Liver (tissue), 9 donors: ENCODE results near the gene SPATA17. TPM values are rescaled to one million over a fixed set of nuclear protein-coding genes. Genes with fewer than 3 reads are reported as not detected.

Experiments used
- DNase-seq: peaks from one replicate; pipeline ENCODE4 v3.0.0-alpha.2; 2017; ENCODE audit warnings: low spot score
- H3K27ac ChIP-seq, 2 donors: one replicate each; pipeline ENCODE4 v1.7.0; 2013; ENCODE audit warnings: inconsistent platforms in 2 of 2, low read length in 2 of 2, control low read depth in 1 of 2, low read depth in 1 of 2, mild to moderate bottlenecking in 1 of 2
- H3K27me3 ChIP-seq, 4 donors: one replicate each; pipeline versions ENCODE4 v1.6.1 to v1.7.0; 2013; ENCODE audit warnings: low read length in 3 of 4, inconsistent platforms in 1 of 4, mild to moderate bottlenecking in 1 of 4, moderate library complexity in 1 of 4; ENCODE audit not compliant: control insufficient read depth in 4 of 4, insufficient read depth in 4 of 4
- H3K36me3 ChIP-seq, 4 donors: one replicate each; pipeline versions ENCODE4 v1.6.1 to v1.7.0; 2013; ENCODE audit warnings: low read length in 3 of 4, mild to moderate bottlenecking in 3 of 4, low read depth in 1 of 4, moderate library complexity in 1 of 4; ENCODE audit not compliant: control insufficient read depth in 4 of 4, insufficient read depth in 3 of 4
- H3K4me1 ChIP-seq, 4 donors: one replicate each; pipeline versions ENCODE4 v1.6.1 to v1.7.0; 2013; ENCODE audit warnings: low read length in 3 of 4, mild to moderate bottlenecking in 3 of 4, moderate library complexity in 1 of 4; ENCODE audit not compliant: control insufficient read depth in 4 of 4, insufficient read depth in 4 of 4
- H3K4me3 ChIP-seq, 3 donors: one replicate each; pipeline versions ENCODE4 v1.6.1 to v1.7.0; 2013; ENCODE audit warnings: low read length in 3 of 3, control low read depth in 1 of 3, low read depth in 1 of 3, mild to moderate bottlenecking in 1 of 3
- H3K9ac ChIP-seq, 2 donors: one replicate each; pipeline ENCODE4 v1.7.0; 2013; ENCODE audit warnings: low read length in 2 of 2, mild to moderate bottlenecking in 2 of 2, moderate library complexity in 2 of 2, control low read depth in 1 of 2, low read depth in 1 of 2
- H3K9me3 ChIP-seq, 4 donors: one replicate each; pipeline versions ENCODE4 v1.6.1 to v1.7.0; 2013; ENCODE audit warnings: low read length in 3 of 4; ENCODE audit not compliant: control insufficient read depth in 4 of 4
- EGR1 ChIP-seq, 2 donors: IDR thresholded peaks; 2 replicates each; pipeline ENCODE4 v1.6.1; 2016 to 2018; ENCODE audit warnings: antibody characterized with exemption in 2 of 2, low read depth in 2 of 2
- FOXA1 ChIP-seq: IDR thresholded peaks from 2 replicates; pipeline ENCODE4 v1.6.1; 2016; ENCODE audit warnings: antibody characterized with exemption
- FOXA2 ChIP-seq: IDR thresholded peaks from 2 replicates; pipeline ENCODE4 v1.6.1; 2016; ENCODE audit warnings: antibody characterized with exemption
- GABPA ChIP-seq, 2 donors: IDR thresholded peaks in 1 of 2; conservative IDR thresholded peaks in 1 of 2; 2 replicates each; pipeline ENCODE4 v1.6.1; 2016; ENCODE audit warnings: antibody characterized with exemption in 2 of 2, mild to moderate bottlenecking in 1 of 2, moderate library complexity in 1 of 2
- HNF4A ChIP-seq, 2 donors: conservative IDR thresholded peaks; 2 replicates each; pipeline ENCODE4 v1.6.1; 2016; ENCODE audit warnings: antibody characterized with exemption in 2 of 2, mild to moderate bottlenecking in 2 of 2
- HNF4G ChIP-seq: IDR thresholded peaks from 2 replicates; pipeline ENCODE4 v1.6.1; 2016; ENCODE audit warnings: antibody characterized with exemption
- JUND ChIP-seq, 2 donors: IDR thresholded peaks; 2 replicates each; pipeline ENCODE4 v1.6.1; 2016; ENCODE audit warnings: antibody characterized with exemption in 2 of 2
- NR2F2 ChIP-seq: IDR thresholded peaks from 2 replicates; pipeline ENCODE4 v1.6.1; 2016; ENCODE audit warnings: antibody characterized with exemption
- RAD21 ChIP-seq, 2 donors: IDR thresholded peaks; 2 replicates each; pipeline ENCODE4 v1.6.1; 2016; ENCODE audit warnings: antibody characterized with exemption in 2 of 2, mild to moderate bottlenecking in 2 of 2
- RXRA ChIP-seq, 2 donors: IDR thresholded peaks; 2 replicates each; pipeline ENCODE4 v1.6.1; 2017 to 2018; ENCODE audit warnings: antibody characterized with exemption in 2 of 2, mild to moderate bottlenecking in 1 of 2
- SP1 ChIP-seq: IDR thresholded peaks from 2 replicates; pipeline ENCODE4 v1.6.1; 2018; ENCODE audit warnings: antibody characterized with exemption, mild to moderate bottlenecking
- TAF1 ChIP-seq: conservative IDR thresholded peaks from 2 replicates; pipeline ENCODE4 v1.6.1; 2016; ENCODE audit warnings: antibody characterized with exemption, mild to moderate bottlenecking
- YY1 ChIP-seq: IDR thresholded peaks from 2 replicates; pipeline ENCODE4 v1.6.1; 2016; ENCODE audit warnings: antibody characterized with exemption, mild to moderate bottlenecking
- WGBS: extraction: QIAGEN DNeasy Blood & Tissue Kit; methylation state at CpG from one replicate; pipeline ENCODE4 v1.1.7; 2013; 5-methylcytosine and 5-hydroxymethylcytosine counted together
- polyA plus RNA-seq, 2 donors: library from polyadenylated mRNA; stranded (reverse) in 1 of 2; unstranded in 1 of 2; fragments of 200-250 nt in 1 of 2; fragments of >200 nt in 1 of 2; fragmentation: Nextera tagmentation in 1 of 2; extraction: Ambion mirVana in 1 of 2; gene quantifications; one replicate each; pipeline versions ENCODE4 v1.2.1 to v1.2.3, GENCODE V29; 2013 to 2015
- total RNA-seq, 2 donors: library from RNA; depleted of rRNA; stranded (reverse); fragments of >200 nt; gene quantifications; one replicate each; pipeline ENCODE4 v1.2.3, GENCODE V29; 2014
- TF ChIP-seq, protein P1 (sequence below): IDR thresholded peaks from 2 replicates; pipeline ENCODE4 v1.6.1; 2016; ENCODE audit warnings: antibody characterized with exemption
- TF ChIP-seq, protein P2 (sequence below): fragments of 150-350 bp; IDR thresholded peaks from 2 replicates; pipeline ENCODE4 v1.5.1; 2017; ENCODE audit warnings: improper control_type of control experiment, low read depth, low read length; ENCODE audit not compliant: missing input control
- TF ChIP-seq, protein P3 (sequence below): IDR thresholded peaks from 2 replicates; pipeline ENCODE4 v1.6.1; 2016; ENCODE audit warnings: antibody characterized with exemption, mild to moderate bottlenecking
- TF ChIP-seq, protein P4 (sequence below): IDR thresholded peaks from 2 replicates; pipeline ENCODE4 v1.6.1; 2016; ENCODE audit warnings: antibody characterized with exemption
- TF ChIP-seq, protein P5 (sequence below): IDR thresholded peaks from 2 replicates; pipeline ENCODE4 v1.6.1; 2016; ENCODE audit warnings: antibody characterized with exemption
- donor health status: healthy.
- donor health status: healthy.
- donor health status: healthy.
- donor health status: healthy.
- donor health status: healthy.

SPATA17 gene
- total and polyA plus RNA-seq, 4 donors, result 0.08 TPM; not detected in 2

DNA sequence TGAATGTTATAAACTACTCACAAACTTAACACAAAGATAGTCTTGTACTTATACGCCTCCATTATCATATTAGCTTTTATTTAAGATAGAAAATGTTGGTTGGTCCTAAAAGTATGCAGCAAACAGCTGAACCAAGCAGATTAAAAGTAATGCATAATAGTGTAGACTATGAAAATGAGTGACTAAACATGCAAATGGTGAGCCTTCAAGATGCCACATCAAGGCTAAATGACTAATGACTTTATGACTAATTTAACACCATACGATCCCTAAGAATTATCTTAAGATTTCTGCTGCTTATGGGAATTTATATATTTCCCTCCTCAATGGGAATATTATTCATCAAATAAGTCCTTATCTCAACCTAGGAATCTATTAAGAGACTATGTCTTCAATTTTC, 4.8 kb upstream of the SPATA17 start:
- Histone ChIP-seq H3K4me1 (peaks cover 2 to 16% (median 13%) of the 10 kb centered on the region in 4 donors), H3K36me3 (no peaks in the 10 kb centered on the region), H3K9me3 (no peaks in the 10 kb centered on the region), H3K27ac (no peak overlapping the region), H3K9ac (no peak overlapping the region), H3K27me3 (no peaks in the 10 kb centered on the region), H3K4me3 (no peak overlapping the region)
- 94% methylated on average over 2 of the region's 2 CpGs for WGBS
- no peak for DNase-seq
- TF ChIP-seq FOXA2 (no peak), JUND (IDR thresholded peaks at IDR 0.05) (no peak), TAF1 (no peak), SP1 (no peak)
- TF ChIP-seq, protein P1, sequence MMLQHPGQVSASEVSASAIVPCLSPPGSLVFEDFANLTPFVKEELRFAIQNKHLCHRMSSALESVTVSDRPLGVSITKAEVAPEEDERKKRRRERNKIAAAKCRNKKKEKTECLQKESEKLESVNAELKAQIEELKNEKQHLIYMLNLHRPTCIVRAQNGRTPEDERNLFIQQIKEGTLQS, result no peak

DNA sequence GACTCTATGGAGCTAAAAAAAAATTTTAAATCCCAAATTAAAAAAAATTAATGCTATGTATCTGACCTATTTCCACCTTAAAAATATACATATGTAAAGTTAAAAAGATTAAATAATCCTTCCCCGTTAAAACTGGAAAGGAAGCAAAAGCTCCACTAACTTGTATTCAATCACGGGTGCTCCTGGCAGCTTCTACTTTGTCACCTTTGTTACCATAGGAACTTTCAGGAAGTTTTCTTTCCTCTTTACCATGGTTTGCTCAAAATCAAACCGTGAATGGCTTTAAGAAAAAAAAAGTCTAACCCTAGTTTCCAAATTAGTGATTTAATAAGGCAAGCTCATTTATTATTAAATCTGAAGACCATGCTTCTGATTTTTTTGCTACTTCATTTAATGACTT, 3.7 kb upstream of the SPATA17 start:
- Histone ChIP-seq H3K4me1 (peaks cover 2 to 19% (median 16%) of the 10 kb centered on the region in 4 donors), H3K9ac (no peak overlapping the region), H3K36me3 (no peaks in the 10 kb centered on the region), H3K4me3 (no peak overlapping the region), H3K27me3 (no peaks in the 10 kb centered on the region), H3K9me3 (no peaks in the 10 kb centered on the region), H3K27ac (no peak overlapping the region)
- no peak for DNase-seq
- 54% methylated on average over 3 of the region's 3 CpGs for WGBS
- TF ChIP-seq HNF4G (no peak), EGR1 (IDR thresholded peaks at IDR 0.05; ENCODE audit: low read depth in 2 of 2) (no peak), FOXA2 (no peak), RXRA (IDR thresholded peaks at IDR 0.05) (no peak), GABPA (IDR thresholded peaks at IDR 0.05 in 1 of 2, conservative IDR thresholded peaks at IDR 0.05 in 1 of 2) (no peak), JUND (IDR thresholded peaks at IDR 0.05) (no peak), TAF1 (no peak), RAD21 (IDR thresholded peaks at IDR 0.05) (no peak), NR2F2 (no peak), HNF4A (conservative IDR thresholded peaks at IDR 0.05) (no peak), YY1 (no peak), SP1 (no peak), FOXA1 (no peak)
- TF ChIP-seq, protein P1, result no peak
- TF ChIP-seq, protein P2, sequence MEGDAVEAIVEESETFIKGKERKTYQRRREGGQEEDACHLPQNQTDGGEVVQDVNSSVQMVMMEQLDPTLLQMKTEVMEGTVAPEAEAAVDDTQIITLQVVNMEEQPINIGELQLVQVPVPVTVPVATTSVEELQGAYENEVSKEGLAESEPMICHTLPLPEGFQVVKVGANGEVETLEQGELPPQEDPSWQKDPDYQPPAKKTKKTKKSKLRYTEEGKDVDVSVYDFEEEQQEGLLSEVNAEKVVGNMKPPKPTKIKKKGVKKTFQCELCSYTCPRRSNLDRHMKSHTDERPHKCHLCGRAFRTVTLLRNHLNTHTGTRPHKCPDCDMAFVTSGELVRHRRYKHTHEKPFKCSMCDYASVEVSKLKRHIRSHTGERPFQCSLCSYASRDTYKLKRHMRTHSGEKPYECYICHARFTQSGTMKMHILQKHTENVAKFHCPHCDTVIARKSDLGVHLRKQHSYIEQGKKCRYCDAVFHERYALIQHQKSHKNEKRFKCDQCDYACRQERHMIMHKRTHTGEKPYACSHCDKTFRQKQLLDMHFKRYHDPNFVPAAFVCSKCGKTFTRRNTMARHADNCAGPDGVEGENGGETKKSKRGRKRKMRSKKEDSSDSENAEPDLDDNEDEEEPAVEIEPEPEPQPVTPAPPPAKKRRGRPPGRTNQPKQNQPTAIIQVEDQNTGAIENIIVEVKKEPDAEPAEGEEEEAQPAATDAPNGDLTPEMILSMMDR, result no peak
- TF ChIP-seq, protein P3, sequence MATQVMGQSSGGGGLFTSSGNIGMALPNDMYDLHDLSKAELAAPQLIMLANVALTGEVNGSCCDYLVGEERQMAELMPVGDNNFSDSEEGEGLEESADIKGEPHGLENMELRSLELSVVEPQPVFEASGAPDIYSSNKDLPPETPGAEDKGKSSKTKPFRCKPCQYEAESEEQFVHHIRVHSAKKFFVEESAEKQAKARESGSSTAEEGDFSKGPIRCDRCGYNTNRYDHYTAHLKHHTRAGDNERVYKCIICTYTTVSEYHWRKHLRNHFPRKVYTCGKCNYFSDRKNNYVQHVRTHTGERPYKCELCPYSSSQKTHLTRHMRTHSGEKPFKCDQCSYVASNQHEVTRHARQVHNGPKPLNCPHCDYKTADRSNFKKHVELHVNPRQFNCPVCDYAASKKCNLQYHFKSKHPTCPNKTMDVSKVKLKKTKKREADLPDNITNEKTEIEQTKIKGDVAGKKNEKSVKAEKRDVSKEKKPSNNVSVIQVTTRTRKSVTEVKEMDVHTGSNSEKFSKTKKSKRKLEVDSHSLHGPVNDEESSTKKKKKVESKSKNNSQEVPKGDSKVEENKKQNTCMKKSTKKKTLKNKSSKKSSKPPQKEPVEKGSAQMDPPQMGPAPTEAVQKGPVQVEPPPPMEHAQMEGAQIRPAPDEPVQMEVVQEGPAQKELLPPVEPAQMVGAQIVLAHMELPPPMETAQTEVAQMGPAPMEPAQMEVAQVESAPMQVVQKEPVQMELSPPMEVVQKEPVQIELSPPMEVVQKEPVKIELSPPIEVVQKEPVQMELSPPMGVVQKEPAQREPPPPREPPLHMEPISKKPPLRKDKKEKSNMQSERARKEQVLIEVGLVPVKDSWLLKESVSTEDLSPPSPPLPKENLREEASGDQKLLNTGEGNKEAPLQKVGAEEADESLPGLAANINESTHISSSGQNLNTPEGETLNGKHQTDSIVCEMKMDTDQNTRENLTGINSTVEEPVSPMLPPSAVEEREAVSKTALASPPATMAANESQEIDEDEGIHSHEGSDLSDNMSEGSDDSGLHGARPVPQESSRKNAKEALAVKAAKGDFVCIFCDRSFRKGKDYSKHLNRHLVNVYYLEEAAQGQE, result no peak
- TF ChIP-seq, protein P4, sequence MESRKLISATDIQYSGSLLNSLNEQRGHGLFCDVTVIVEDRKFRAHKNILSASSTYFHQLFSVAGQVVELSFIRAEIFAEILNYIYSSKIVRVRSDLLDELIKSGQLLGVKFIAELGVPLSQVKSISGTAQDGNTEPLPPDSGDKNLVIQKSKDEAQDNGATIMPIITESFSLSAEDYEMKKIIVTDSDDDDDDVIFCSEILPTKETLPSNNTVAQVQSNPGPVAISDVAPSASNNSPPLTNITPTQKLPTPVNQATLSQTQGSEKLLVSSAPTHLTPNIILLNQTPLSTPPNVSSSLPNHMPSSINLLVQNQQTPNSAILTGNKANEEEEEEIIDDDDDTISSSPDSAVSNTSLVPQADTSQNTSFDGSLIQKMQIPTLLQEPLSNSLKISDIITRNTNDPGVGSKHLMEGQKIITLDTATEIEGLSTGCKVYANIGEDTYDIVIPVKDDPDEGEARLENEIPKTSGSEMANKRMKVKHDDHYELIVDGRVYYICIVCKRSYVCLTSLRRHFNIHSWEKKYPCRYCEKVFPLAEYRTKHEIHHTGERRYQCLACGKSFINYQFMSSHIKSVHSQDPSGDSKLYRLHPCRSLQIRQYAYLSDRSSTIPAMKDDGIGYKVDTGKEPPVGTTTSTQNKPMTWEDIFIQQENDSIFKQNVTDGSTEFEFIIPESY, result no peak
- TF ChIP-seq, protein P5, sequence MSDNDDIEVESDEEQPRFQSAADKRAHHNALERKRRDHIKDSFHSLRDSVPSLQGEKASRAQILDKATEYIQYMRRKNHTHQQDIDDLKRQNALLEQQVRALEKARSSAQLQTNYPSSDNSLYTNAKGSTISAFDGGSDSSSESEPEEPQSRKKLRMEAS, result no peak
